ENCODE data around the gene NAA30.
"Not testable (repeated sequence)": the region's sequence is repeated elsewhere in the genome, so short reads cannot be mapped to it uniquely, and the experiment has no call there.

Gene NAA30

GRCh38 chr14:57362361-57362760, 28.0 kb upstream of the NAA30 start:
- TF ChIP-seq CTCF (IDR thresholded peaks at IDR 0.05; ENCODE audit: low read depth, low read length) = no peak
- in situ Hi-C loops (cut with HindIII; ENCODE audit: low sequenced_read_pairs) = no loop called here
- no peak overlapping the region for H3K4me3 ChIP-seq (ENCODE audit: low read depth, low read length)
- DNase-seq (ENCODE audit: low read depth, low spot score) = peak; percentile 5

DNA sequence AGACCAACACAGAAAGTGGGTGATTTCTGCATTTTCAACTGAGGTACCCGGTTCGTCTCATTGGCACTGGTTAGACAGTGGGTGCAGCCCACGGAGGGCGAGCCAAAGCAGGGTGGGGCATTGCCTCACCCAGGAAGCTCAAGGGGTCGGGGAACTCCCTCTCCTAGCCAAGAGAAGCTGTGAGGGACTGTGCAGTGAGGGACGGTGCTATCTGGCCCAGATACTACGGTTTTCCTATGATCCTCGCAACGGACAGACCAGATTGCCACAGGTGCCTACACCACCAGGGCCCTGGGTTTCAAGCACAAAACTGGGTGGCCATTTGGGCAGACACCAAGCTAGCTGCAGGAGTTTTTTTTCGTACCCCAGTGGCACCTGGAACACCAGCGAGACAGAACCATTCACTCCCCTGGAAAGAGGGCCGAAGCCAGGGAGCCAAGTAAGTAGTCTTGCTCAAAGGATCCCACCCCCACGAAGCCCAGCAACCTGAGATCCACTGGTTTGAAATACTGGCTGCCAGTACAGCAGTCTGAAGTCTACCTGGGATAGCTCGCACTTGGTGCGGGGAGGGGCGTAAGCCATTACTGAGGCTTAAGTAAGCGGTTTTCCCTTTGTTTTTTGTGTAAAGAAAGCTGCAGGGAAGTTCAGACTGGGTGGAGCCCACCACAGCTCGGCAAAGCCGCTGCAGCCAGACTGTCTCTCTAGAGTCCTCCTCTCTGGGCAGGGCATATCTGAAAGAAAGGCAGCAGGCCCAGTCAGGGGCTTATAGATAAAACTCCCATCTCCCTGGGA, 25.5 kb upstream of the NAA30 start:
- no peak for TF ChIP-seq CTCF (IDR thresholded peaks at IDR 0.05; ENCODE audit: low read depth, low read length)
- in situ Hi-C loops (cut with HindIII; ENCODE audit: low sequenced_read_pairs) = no loop called here
- no peak overlapping the region for H3K4me3 ChIP-seq (ENCODE audit: low read depth, low read length)
- DNase-seq (ENCODE audit: low read depth, low spot score) = no peak

DNA sequence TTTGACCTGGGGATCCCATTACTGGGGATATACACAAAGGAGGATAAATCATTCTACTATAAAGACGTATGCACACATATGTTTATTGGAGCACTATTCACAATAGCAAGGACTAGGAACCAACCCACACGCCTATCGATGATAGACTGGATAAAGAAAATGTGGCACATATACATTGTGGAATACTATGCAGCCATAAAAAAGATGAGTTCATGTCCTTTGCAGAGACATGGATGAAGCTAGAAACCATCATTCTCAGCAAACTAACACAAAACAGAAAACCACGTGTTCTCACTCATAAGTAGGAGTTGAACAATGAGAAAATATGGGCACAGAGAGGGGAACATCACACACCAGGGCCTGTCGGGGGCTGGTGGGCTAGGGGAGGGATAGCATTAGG, 20.2 kb upstream of the NAA30 start:
- H3K4me3 ChIP-seq (ENCODE audit: low read depth, low read length); DNase-seq (ENCODE audit: low read depth, low spot score); in situ Hi-C loops (cut with HindIII; ENCODE audit: low sequenced_read_pairs): not testable (repeated sequence)

DNA sequence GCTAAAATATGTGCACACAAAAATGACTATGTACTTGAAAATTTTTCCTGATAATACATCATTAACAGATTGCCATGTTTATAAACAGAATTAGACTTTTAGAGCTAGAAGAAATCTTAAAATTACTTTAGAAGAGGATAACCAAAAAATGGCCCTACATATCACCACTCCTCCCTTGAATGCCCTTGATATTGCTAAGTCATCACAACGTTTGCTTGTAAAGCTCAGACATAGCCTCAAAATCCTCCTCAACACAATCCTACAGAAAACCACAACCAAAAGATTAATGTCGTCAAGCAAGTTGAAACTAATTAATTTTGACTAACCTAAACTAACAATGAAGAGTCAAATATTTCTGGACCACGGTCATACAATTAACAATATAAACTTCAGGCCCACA, 19.4 kb upstream of the NAA30 start:
- TF ChIP-seq CTCF (IDR thresholded peaks at IDR 0.05; ENCODE audit: low read depth, low read length) = no peak
- in situ Hi-C loops (cut with HindIII; ENCODE audit: low sequenced_read_pairs) = no loop called here
- no peak overlapping the region for H3K4me3 ChIP-seq (ENCODE audit: low read depth, low read length)
- DNase-seq (ENCODE audit: low read depth, low spot score) = no peak

- no peak for DNase-seq (ENCODE audit: low read depth, low spot score)
- in situ Hi-C loops (cut with HindIII; ENCODE audit: low sequenced_read_pairs) = no loop called here
- no peak for TF ChIP-seq CTCF (IDR thresholded peaks at IDR 0.05; ENCODE audit: low read depth, low read length)
- no peak overlapping the region for H3K4me3 ChIP-seq (ENCODE audit: low read depth, low read length)
Measured at GRCh38 chr14:57375156-57375555, 15.2 kb upstream of the NAA30 start.

DNA sequence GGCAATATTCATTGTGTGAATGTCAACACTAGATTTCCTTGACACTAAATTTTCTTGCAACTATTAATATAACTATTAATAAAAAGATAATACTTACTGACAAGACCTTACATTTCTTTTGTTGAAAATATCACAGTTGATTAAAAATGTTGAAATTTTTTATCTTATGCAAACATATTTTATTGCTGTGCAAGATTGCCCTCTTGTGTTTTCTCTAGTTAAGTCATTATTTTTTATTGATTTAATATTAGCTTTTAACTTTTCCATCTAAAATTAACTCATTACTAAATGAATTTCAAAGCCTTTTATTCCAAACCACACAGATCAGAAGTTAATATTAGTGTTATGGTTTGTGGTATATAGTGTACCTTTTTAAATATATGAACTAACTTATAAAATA, 11.7 kb upstream of the NAA30 start:
- TF ChIP-seq CTCF (IDR thresholded peaks at IDR 0.05; ENCODE audit: low read depth, low read length) = peak; percentile 11
- H3K4me3 ChIP-seq (ENCODE audit: low read depth, low read length) = no peak overlapping the region
- in situ Hi-C loops (cut with HindIII; ENCODE audit: low sequenced_read_pairs) = no loop called here
- peak; percentile 15 for DNase-seq (ENCODE audit: low read depth, low spot score)

DNA sequence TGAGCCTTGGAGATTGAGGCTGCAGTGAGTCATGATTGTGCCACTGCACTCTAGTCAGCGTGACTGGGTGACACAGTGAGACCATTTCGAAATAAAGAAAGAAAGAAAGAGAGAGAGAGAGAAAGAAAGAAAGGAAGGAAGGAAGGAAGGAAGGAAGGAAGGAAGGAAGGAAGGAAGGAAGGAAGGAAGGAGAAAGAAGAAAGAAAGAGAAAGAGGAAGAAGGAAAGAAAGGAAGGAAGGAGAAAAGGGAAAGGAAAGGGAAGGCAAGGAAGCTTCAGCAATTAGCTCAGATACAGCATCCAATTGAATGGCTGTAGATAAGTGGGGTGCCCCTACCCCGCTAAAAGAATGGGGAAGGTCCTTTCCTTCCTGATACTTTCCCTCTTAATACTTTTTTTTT, 9.5 kb upstream of the NAA30 start:
- in situ Hi-C loops (cut with HindIII; ENCODE audit: low sequenced_read_pairs) = no loop called here
- no peak for TF ChIP-seq CTCF (IDR thresholded peaks at IDR 0.05; ENCODE audit: low read depth, low read length)
- no peak overlapping the region for H3K4me3 ChIP-seq (ENCODE audit: low read depth, low read length)
- DNase-seq (ENCODE audit: low read depth, low spot score) = no peak
